GM21528 (cell line): ENCODE results near the gene CD83.
A peak's percentile ranks its signal among the peaks of the same experiment; 100 is the strongest.
"Not testable (repeated sequence)": the region's sequence is repeated elsewhere in the genome, so short reads cannot be mapped to it uniquely, and the experiment has no call there.

ENCODE experiments used
- ATAC-seq: cut with Tn5 transposase; IDR thresholded peaks from one replicate; pipeline ENCODE4 v1.9.1; 2021; ENCODE audit warnings: mild to moderate bottlenecking, moderate library complexity; ENCODE audit not compliant: unreplicated experiment, low FRiP score

CD83 gene

GRCh38 chr6:14144678-14145113 lies 27.1 kb downstream of the CD83 start:
- peak; percentile 70 for ATAC-seq

GRCh38 chr6:14146506-14147096 lies 29.0 kb downstream of the CD83 start:
- ATAC-seq, result no peak

GRCh38 chr6:14147891-14148290 lies 30.3 kb downstream of the CD83 start:
- no peak for ATAC-seq

- ATAC-seq, result no peak
Measured at GRCh38 chr6:14148471-14148870, 30.9 kb downstream of the CD83 start.

- ATAC-seq, result no peak
Measured at GRCh38 chr6:14149053-14149738, 31.6 kb downstream of the CD83 start.

- ATAC-seq, result no peak
Measured at GRCh38 chr6:14149739-14150130, 32.2 kb downstream of the CD83 start.

- not testable (repeated sequence) for ATAC-seq
Measured at GRCh38 chr6:14151300-14151699, 33.7 kb downstream of the CD83 start.

- ATAC-seq, result no peak
Measured at GRCh38 chr6:14151773-14152172, 34.2 kb downstream of the CD83 start.

- no peak for ATAC-seq
Measured at GRCh38 chr6:14153228-14153627, 35.7 kb downstream of the CD83 start.

- no peak for ATAC-seq
Measured at GRCh38 chr6:14159090-14159489, 41.5 kb downstream of the CD83 start.

GRCh38 chr6:14162826-14163225 lies 45.3 kb downstream of the CD83 start:
- no peak for ATAC-seq

GRCh38 chr6:14165091-14165490 lies 47.5 kb downstream of the CD83 start:
- ATAC-seq, result no peak

GRCh38 chr6:14166839-14167238 lies 49.3 kb downstream of the CD83 start:
- no peak for ATAC-seq

GRCh38 chr6:14170128-14170527 lies 52.6 kb downstream of the CD83 start:
- ATAC-seq, result no peak

GRCh38 chr6:14172562-14172961 lies 55.0 kb downstream of the CD83 start:
- ATAC-seq, result no peak

- no peak for ATAC-seq
Measured at GRCh38 chr6:14174226-14174625, 56.7 kb downstream of the CD83 start.

- ATAC-seq, result no peak
Measured at GRCh38 chr6:14174996-14175395, 57.4 kb downstream of the CD83 start.

- no peak for ATAC-seq
Measured at GRCh38 chr6:14176429-14176828, 58.9 kb downstream of the CD83 start.

GRCh38 chr6:14177413-14178082 lies 60.0 kb downstream of the CD83 start:
- no peak for ATAC-seq

GRCh38 chr6:14178083-14178445 lies 60.5 kb downstream of the CD83 start:
- no peak for ATAC-seq

GRCh38 chr6:14180609-14181008 lies 63.0 kb downstream of the CD83 start:
- ATAC-seq, result no peak

GRCh38 chr6:14182916-14183315 lies 65.3 kb downstream of the CD83 start:
- no peak for ATAC-seq
